ENCODE measurements around the gene PBX4.

- no peak for TF ChIP-seq GATA2 (IDR thresholded peaks at IDR 0.05; ENCODE audit: low read depth, low read length)
- no peak for TF ChIP-seq GATA3 (IDR thresholded peaks at IDR 0.05; ENCODE audit: low read depth, low read length)
Measured at GRCh38 chr19:19579533-19580361, 38.7 kb downstream of the PBX4 start.

Data from SH-SY5Y (cell line).